Stimulated activated CD4-positive, alpha-beta T cell treated with anti-CD3 and anti-CD28 coated beads, Interleukin-15, amount 100 ng/mL, for 48 hours (primary cell): ENCODE measurements around the gene ITPKB.
"Not testable (repeated sequence)": the region's sequence is repeated elsewhere in the genome, so short reads cannot be mapped to it uniquely, and the experiment has no call there.

Experiments
- DNase-seq, 2 donors: peaks; one replicate each; pipeline ENCODE4 v3.0.0-alpha.2; 2020; ENCODE audit warnings: low read depth in 2 of 2

Gene ITPKB

GRCh38 chr1:226738995-226739695 lies at the start of gene ITPKB:
ITPKB (minus strand) TSS chr1:226739282; CDS start chr1:226737458, 1,824 bp downstream.
- DNase-seq, result no peak

GRCh38 chr1:226787638-226788037 lies 48.6 kb upstream of the ITPKB start:
- no peak for DNase-seq

DNA sequence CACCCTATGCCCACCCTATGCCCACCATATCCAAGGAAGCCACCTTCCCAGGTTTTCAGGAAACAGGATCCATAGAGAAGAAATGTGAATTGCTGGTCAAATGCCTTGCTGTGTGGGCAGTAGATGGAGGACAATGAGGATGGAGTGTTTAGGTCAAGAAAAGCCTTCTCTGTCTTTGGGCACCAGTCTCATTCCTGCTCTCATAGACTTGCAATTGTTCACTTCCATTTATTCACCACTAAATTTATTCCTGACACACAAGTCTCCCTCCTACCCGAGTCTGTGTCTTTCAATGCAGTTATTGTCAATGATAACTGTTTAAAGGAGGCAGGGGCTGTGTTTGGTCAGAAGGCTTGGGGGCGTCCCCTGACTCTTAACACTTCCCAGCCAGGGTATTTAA lies 48.0 kb upstream of the ITPKB start:
- no peak for DNase-seq

DNA sequence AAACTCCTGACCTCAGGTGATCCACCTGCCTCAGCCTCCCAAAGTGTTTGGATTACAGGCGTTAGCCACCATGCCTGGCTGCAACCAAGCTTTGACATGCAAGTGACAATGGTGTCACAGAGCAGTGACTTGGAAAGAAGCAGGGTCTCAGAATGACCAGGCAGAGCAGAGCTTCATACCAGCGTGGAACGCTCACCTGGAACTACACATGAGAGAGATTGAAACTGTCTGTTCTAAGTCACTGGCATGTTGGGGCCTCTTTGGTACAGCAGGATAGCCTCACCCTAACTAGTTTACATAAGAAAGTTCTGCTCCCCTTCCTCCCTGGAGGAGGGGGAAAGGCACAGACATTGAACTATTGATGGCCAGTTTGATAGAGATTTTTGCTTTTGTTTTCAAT lies 47.5 kb upstream of the ITPKB start:
- no peak for DNase-seq

DNA sequence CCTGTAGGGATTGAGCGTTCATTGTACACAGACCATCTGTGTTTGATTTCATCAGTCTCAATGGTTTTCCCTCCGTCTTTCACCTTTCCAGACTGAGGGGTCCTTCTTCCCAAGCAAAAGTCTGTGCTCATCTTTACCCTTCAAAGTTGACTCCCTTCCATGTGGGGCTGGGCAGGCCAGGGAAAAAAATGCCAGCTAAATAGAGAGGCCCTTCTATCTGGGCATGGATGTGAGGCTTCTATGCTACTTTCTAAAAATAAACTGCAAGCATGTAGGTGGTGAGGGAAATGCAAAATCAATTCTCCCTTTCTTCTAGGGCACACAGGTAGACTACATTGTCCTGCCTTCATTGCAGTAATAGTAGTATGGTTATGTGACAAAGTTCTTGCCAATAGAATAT lies 46.7 kb upstream of the ITPKB start:
- no peak for DNase-seq

DNA sequence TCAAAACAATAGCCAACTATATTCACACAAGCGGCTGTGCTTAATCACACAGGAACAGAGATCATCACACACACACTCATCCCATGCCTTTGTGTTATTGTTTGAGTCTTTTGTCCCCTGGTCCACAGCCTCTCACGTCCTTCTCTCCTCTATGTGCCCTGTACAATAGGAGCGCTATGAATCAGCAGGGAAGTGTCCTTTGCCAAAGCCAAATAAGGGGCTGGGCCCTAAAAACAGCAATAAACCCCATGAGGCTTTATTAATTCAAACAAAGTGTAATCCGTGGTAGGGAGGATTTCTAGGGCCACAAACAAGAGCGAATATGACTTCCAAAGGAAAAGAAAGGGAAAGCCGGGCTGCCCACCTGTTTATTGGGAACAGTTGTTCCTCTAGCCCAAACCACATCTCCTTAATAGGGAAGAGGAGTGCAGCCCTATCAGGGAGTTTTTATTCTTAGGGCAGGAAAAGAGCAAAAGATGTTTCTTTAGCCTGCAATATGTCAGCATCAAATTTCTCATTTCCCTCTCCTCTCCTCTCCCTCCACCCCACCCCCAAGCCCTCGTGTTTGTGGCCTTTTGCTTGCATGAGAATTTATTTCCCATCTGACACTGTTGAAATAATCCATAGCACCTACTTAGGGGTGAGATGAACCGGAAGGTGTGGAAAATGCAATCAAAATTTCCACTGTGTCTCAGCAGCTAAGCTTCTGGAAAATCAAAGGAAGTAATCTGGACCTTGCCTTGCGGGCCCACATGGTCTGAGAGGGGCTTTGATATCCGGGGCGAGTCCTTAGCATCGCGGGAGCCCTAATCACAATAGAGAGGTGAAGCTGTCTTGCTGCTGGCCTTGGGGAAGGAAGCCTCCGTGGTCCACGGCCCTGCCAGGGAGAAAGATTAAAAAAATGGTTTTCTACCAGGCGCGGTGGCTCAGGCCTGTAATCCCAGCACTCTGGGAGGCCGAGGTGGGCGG lies 45.3 kb upstream of the ITPKB start:
- no peak for DNase-seq

DNA sequence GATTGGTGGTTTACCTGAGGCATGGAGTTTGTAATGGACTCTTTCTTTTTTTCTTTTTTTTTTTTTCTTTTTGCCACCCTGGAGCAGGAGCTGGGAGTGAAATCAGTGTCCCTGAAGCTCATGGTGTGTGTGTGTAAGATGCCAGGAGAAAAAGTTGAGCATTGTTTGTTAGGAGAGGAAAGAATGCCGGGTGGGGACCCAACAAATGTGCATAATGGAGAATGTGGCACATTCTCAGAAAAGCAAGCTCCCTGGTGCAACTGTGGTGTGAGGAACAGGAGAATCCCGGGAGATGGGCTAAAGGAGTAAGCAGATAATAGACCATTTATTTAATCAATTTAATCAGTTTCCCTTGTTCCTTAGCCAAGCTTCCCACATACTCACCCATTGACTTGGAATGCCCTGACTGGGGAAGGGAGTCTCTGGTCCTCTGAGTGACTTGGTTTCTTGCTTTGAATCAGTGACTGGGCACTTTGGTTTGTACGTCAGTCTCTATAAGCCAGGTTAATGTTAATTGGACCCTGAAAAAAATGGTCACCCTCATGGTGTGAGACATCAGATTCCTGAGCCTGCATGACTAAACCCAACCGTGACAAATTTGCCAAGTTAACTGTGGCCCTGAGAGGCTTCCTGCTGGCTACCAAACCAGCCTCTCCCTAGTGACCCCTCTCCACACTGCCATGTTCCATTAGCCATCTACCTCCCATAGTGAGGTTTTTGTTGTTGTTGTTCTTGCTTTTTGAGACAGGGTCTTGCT lies 43.9 kb upstream of the ITPKB start:
- no peak for DNase-seq

DNA sequence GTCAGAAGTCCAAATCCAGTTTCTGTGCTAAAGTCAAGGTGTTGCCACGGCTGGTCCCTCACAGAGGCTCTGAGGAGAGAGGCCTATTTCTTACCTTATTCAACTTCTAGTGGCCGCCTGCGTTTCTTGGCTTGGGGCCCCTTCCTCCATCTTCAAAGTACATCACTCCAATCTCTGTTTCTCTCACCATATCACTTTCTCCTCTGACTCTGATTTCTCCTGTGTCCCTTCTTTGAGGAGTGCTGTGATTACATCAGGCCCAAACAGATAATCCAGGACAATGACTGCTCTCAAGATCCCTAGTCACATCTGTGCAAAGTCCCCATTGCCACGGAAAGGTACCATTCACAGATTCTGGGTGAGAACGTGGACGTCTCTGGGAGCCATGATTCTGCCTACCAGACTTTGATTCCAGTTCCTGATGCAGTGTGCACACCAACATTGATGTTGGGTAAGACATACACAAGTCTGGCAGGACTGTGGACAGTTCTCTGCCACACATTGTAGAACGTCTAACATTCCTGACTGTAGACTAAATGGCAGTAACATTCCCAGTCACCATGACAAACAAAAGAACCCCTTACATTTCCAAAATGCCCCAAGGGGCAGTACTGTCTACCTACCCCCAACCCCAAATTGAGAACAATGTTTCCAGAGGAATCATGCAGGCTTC lies 43.0 kb upstream of the ITPKB start:
- DNase-seq, result no peak

GRCh38 chr1:226779561-226779960 lies 40.5 kb upstream of the ITPKB start:
- DNase-seq, result no peak

GRCh38 chr1:226778657-226779058 lies 39.6 kb upstream of the ITPKB start:
- DNase-seq, result no peak

DNA sequence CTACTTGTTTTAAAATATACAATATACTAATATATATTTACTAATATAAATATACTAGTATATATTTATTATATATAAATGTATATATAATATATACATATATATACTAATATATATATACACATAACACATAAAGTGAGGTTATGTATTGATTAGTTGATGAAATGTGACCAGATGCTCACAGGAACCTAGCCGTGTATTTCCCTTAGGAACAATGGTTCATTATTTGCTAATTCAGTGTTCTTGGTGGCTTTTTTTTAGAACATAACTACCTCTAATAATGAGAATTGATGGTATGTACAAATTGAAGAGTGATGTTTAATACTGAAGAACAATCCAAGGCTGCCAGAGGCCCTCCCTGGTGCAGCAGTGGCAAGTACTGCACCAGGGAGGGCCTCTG lies 37.9 kb upstream of the ITPKB start:
- no peak for DNase-seq

DNA sequence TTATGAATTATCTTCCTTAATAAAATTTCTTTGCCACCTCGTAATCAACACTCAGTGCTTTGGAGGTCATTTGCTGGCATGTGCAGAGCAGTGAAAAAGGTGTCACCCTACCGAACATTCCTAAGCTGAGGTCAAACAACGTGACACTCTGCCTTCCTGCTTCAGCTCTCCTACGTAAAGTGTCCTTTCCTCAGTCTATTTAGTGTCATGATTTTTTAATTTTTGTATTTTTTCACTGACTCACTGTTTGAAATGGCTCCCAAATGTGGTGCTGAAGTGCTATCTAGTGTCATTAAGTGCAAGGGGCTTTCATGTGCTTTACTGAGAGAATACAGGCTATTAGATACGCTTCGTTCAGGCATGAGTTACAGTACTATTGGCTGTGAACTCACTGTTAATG lies 37.0 kb upstream of the ITPKB start:
- DNase-seq, result no peak

GRCh38 chr1:226772446-226773139 lies 33.5 kb upstream of the ITPKB start:
- no peak for DNase-seq

DNA sequence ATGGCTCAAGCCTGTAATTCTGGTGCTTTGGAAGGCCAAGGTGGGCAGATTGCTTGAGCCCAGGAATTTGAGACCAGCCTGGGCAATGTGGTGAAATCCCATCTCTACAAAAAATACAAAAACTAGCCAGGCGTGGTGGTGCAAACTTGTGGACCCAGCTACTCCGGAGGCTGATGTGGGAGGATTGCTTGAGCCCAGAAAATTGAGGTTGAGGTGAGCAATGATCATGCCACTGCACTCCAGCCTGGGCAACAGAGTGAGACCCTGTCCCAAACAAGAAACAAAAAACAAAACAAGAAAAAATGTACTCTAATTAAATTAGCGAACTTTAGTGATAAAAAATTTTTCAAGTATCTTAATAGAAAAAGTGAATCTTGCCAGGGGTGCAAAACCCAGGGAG lies 28.1 kb upstream of the ITPKB start:
- DNase-seq, result not testable (repeated sequence)

GRCh38 chr1:226766565-226766964 lies 27.5 kb upstream of the ITPKB start:
- DNase-seq, result no peak

GRCh38 chr1:226764533-226764932 lies 25.5 kb upstream of the ITPKB start:
- DNase-seq, result no peak

DNA sequence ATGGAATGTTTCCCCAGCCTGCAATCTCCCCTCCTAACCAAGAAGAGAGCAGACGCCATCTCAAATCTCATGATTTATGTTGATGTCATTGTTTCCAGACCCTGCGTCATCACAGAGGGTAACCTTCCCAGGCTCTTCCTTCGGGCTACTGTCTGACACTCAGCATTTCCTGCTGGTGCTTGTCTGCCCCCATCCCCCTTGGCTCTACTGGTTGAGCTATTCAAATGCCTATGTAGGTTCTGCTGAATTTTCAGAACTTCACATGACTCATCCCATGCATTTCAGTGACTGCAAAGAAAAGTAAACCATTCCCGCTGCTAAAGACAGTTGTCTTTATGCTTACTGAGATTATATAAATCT lies 24.8 kb upstream of the ITPKB start:
- DNase-seq, result peak; percentile 32 to 41

DNA sequence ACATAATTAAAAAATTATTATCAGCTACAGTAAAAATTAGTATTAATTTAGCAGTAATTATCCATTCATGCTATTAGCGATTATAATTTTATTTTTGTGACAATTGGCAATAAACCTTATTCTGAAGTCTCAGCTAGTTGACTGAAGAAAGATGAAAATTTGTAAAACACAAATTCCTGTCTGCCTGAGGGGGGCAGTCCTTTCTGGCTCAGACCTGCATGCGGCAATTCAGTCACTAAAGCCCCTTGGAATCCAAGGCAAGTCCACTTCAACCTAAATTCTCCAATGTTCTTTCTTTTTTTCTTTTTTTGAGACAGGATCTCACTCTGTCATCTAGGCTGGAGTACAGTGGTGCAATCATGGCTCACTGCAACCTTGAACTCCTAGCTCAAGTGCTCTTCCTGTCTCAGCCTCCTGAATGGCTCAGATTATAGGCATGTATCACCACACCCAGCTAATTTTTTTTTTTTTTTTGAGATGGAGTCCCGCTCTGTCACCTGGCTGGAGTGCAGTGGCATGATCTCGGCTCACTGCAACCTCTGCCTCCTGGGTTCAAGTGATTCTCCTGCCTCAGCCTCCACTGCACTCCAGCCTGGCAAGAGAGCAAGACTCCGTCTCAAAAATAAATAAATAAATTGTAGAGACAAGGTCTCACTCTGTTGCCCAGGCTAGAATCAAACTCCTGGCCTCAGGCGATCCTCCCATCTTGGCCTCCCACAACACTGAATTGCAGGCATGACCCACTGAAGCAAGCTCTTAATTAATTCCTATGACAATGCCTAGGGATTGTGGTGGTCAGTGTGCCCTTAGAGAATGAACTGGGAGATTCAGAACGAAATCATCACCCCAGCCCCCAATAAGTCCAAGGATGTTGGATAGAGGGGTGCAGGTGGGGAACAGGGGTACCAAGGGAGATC lies 24.2 kb upstream of the ITPKB start:
- DNase-seq, result no peak

DNA sequence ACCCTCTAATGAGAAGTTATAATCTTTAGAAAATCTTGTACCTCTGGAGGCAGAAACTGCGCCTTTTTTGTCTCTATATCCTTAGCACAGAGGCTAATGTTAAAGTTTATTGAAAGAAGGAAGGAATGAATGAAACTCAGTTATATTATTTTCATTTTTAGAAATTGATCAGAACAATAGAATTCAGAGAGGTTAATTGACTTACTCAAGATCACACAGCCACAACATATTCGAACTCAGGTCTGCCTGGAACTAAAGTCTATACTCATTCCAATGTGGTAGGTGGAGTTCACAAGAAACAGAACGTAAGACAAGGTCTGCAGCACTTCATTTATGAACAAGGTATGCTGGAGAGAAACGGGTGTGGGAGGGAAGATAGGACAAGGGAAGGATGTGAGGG lies 23.0 kb upstream of the ITPKB start:
- DNase-seq, result no peak

DNA sequence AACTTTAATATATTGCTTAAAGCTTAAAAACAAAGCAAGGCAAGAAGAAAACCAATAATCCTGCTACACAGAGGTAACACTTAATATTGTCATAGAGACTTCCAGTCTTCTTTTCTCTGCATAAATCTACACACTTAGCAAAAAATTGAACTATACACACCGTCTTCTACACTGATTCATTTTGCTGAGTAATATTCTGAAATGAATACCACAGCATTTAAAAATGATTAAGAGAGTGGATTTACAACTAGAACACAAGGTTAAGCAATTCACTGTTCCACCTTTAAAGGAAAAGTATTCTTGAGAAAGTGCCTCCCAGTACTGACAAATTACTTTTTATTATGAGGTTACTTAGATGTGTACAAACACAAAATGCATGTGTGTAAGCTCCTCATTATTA lies 22.2 kb upstream of the ITPKB start:
- no peak for DNase-seq
